IPS DF 6.9 (cell line): ENCODE results near the gene CCDC116.
"Not testable (repeated sequence)": the region's sequence is repeated elsewhere in the genome, so short reads cannot be mapped to it uniquely, and the experiment has no call there.

Experiments used
- DNase-seq: peaks from one replicate; pipeline ENCODE4 v3.0.0-alpha.2; 2013; ENCODE audit warnings: low read depth, low spot score
- H3K27ac ChIP-seq: one replicate; pipeline ENCODE4 v1.5.1; 2013; ENCODE audit warnings: low read length, control low read depth
- H3K27me3 ChIP-seq: 2 replicates; pipeline ENCODE4 v1.6.1; 2013; ENCODE audit warnings: mild to moderate bottlenecking, low read length; ENCODE audit not compliant: control insufficient read depth, insufficient read depth
- H3K36me3 ChIP-seq: 2 replicates; pipeline ENCODE4 v1.6.1; 2013; ENCODE audit warnings: low read length; ENCODE audit not compliant: control insufficient read depth, insufficient read depth
- H3K4me1 ChIP-seq: 2 replicates; pipeline ENCODE4 v1.6.1; 2013; ENCODE audit warnings: low read length; ENCODE audit not compliant: control insufficient read depth, insufficient read depth
- H3K4me3 ChIP-seq: 2 replicates; pipeline ENCODE4 v1.5.1; 2013; ENCODE audit warnings: mild to moderate bottlenecking, low read length
- H3K9me3 ChIP-seq: 2 replicates; pipeline ENCODE4 v1.6.1; 2013; ENCODE audit warnings: low read length, inconsistent platforms; ENCODE audit not compliant: control insufficient read depth, insufficient read depth
- WGBS: extraction: QIAGEN DNeasy Blood & Tissue Kit; methylation state at CpG from one replicate; pipeline ENCODE4 v1.1.7; 2013; ENCODE audit warnings: mixed read lengths, missing lambda C conversion rate; ENCODE audit not compliant: insufficient read length, insufficient coverage; 5-methylcytosine and 5-hydroxymethylcytosine counted together

The CCDC116 gene

GRCh38 chr22:21594865-21595452 is 37.6 kb upstream of the CCDC116 start:
- Histone ChIP-seq H3K27me3 (no peaks in the 10 kb centered on the region), H3K27ac (no peak overlapping the region), H3K36me3 (peaks cover 16% of the 10 kb centered on the region), H3K4me1 (no peaks in the 10 kb centered on the region), H3K9me3 (no peaks in the 10 kb centered on the region), H3K4me3 (no peak overlapping the region)
- DNase-seq: no peak
- WGBS: no CpG with 5 or more reads among the region's 5 CpGs

- not testable (repeated sequence) for DNase-seq, H3K9me3 ChIP-seq, H3K27ac ChIP-seq, H3K27me3 ChIP-seq, H3K4me3 ChIP-seq, H3K4me1 ChIP-seq
- WGBS: no CpG with 5 or more reads among the region's 13 CpGs
- H3K36me3 ChIP-seq: peaks cover 16% of the 10 kb centered on the region
Measured at GRCh38 chr22:21596356-21597135, 36.0 kb upstream of the CCDC116 start.

- WGBS: no CpG with 5 or more reads among the region's 3 CpGs
- DNase-seq: no peak
- Histone ChIP-seq H3K27me3 (no peaks in the 10 kb centered on the region), H3K9me3 (no peaks in the 10 kb centered on the region), H3K4me1 (no peaks in the 10 kb centered on the region), H3K36me3 (peaks cover 10% of the 10 kb centered on the region; the same call in 1 of the 2 replicates), H3K27ac (no peak overlapping the region), H3K4me3 (no peak overlapping the region)
Measured at GRCh38 chr22:21598302-21598701, 34.3 kb upstream of the CCDC116 start.

- WGBS: no CpG with 5 or more reads among the region's 6 CpGs
- Histone ChIP-seq H3K36me3 (peaks cover 6% of the 10 kb centered on the region; the same call in 1 of the 2 replicates), H3K27ac (no peak overlapping the region), H3K4me1 (no peaks in the 10 kb centered on the region), H3K9me3 (no peaks in the 10 kb centered on the region), H3K4me3 (no peak overlapping the region), H3K27me3 (no peaks in the 10 kb centered on the region)
- no peak for DNase-seq
Measured at GRCh38 chr22:21599053-21599893, 33.3 kb upstream of the CCDC116 start.

- no CpG with 5 or more reads among the region's 6 CpGs for WGBS
- no peaks in the 10 kb centered on the region for H3K4me1 ChIP-seq
- H3K36me3 ChIP-seq: no peaks in the 10 kb centered on the region
- no peak overlapping the region for H3K4me3 ChIP-seq
- no peaks in the 10 kb centered on the region for H3K27me3 ChIP-seq
- H3K27ac ChIP-seq: no peak overlapping the region
- DNase-seq: no peak
- H3K9me3 ChIP-seq: no peaks in the 10 kb centered on the region
Measured at GRCh38 chr22:21602579-21602978, 30.0 kb upstream of the CCDC116 start.

- no peaks in the 10 kb centered on the region for H3K36me3 ChIP-seq
- H3K4me3 ChIP-seq: no peak overlapping the region
- H3K27ac ChIP-seq: no peak overlapping the region
- H3K9me3 ChIP-seq: no peaks in the 10 kb centered on the region
- H3K27me3 ChIP-seq: no peaks in the 10 kb centered on the region
- no peak for DNase-seq
- H3K4me1 ChIP-seq: no peaks in the 10 kb centered on the region
- WGBS: no CpG with 5 or more reads among the region's 9 CpGs
Measured at GRCh38 chr22:21603973-21604372, 28.6 kb upstream of the CCDC116 start.

GRCh38 chr22:21605887-21606564 is 26.5 kb upstream of the CCDC116 start:
- H3K36me3 ChIP-seq: 0 out of 2 replicates have a peak, but pooled peaks cover under 1% of the 10 kb centered on the region
- no CpG with 5 or more reads among the region's 7 CpGs for WGBS
- no peak overlapping the region for H3K27ac ChIP-seq
- H3K4me1 ChIP-seq: no peaks in the 10 kb centered on the region
- DNase-seq: no peak
- H3K4me3 ChIP-seq: no peak overlapping the region
- H3K27me3 ChIP-seq: no peaks in the 10 kb centered on the region
- no peaks in the 10 kb centered on the region for H3K9me3 ChIP-seq

- WGBS: no CpG with 5 or more reads among the region's 8 CpGs
- Histone ChIP-seq H3K4me1 (no peaks in the 10 kb centered on the region), H3K27me3 (no peaks in the 10 kb centered on the region), H3K9me3 (no peaks in the 10 kb centered on the region), H3K27ac (no peak overlapping the region), H3K4me3 (no peak overlapping the region), H3K36me3 (0 out of 2 replicates have a peak, but pooled peaks cover 4% of the 10 kb centered on the region)
- DNase-seq: no peak
Measured at GRCh38 chr22:21606775-21607174, 25.8 kb upstream of the CCDC116 start.

GRCh38 chr22:21609556-21610157 is 22.9 kb upstream of the CCDC116 start:
- not testable (repeated sequence) for H3K36me3 ChIP-seq, H3K4me1 ChIP-seq, DNase-seq, H3K4me3 ChIP-seq, H3K27ac ChIP-seq, H3K27me3 ChIP-seq, H3K9me3 ChIP-seq
- no CpG with 5 or more reads among the region's 11 CpGs for WGBS
